Stimulated activated CD8-positive, alpha-beta memory T cell treated with anti-CD3 and anti-CD28 coated beads, Interleukin-15, amount 100 ng/mL, for 4 hours (primary cell): Measurements from ENCODE around the gene MLLT3.

Experiments
- DNase-seq, 2 donors: peaks; one replicate each; pipeline ENCODE4 v3.0.0-alpha.2; 2020; ENCODE audit warnings: low read depth in 2 of 2

The MLLT3 gene

GRCh38 chr9:20557890-20558565, 64.3 kb downstream of the MLLT3 start:
- no peak for DNase-seq

DNA sequence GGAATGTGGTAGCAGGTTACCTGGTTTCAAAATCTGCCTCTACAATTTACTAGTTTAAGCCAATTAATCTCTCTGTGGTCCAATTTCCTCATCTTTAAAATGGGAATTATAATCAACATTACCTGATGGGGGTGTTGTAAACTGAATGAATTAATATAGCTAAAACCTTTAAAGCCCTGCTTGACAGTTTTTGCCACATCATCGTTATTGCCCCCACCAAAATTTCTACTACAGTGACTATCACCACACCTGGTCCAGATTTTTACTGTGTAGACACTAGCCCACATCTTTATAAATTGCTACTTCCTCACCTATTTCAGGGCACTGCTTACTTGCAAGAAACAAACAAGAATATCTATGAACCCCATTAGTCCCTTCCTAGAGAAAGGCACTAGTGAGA, 65.0 kb downstream of the MLLT3 start:
- DNase-seq = no peak

- DNase-seq = no peak
These were observed 68.6 kb downstream of the MLLT3 start for GRCh38 chr9:20553558-20554149.

- no peak for DNase-seq
These were observed 69.3 kb downstream of the MLLT3 start for GRCh38 chr9:20552874-20553557.

GRCh38 chr9:20551835-20552234, 70.5 kb downstream of the MLLT3 start:
- no peak for DNase-seq

DNA sequence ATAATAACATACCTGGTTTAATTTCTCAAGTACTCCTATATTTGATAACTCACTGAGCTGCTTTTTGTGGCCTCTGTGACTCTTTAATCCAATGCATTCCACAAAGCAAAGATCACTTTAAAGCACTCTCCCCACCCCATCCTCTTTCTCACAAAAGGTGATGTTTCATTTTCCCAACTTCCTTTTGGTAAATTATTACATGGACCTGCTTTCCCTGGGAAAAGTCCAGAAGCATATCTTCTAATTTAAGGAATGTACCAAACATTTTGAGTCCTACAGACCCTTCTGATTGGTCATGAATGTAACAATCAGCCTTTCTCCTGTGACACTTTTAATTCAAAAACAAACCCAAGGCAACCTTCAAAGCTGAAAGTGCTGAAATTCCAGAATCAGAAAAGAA, 71.1 kb downstream of the MLLT3 start:
- no peak for DNase-seq

- DNase-seq = no peak
These were observed 72.0 kb downstream of the MLLT3 start for GRCh38 chr9:20550326-20550725.

- DNase-seq = no peak
These were observed 73.2 kb downstream of the MLLT3 start for GRCh38 chr9:20549053-20549452.

DNA sequence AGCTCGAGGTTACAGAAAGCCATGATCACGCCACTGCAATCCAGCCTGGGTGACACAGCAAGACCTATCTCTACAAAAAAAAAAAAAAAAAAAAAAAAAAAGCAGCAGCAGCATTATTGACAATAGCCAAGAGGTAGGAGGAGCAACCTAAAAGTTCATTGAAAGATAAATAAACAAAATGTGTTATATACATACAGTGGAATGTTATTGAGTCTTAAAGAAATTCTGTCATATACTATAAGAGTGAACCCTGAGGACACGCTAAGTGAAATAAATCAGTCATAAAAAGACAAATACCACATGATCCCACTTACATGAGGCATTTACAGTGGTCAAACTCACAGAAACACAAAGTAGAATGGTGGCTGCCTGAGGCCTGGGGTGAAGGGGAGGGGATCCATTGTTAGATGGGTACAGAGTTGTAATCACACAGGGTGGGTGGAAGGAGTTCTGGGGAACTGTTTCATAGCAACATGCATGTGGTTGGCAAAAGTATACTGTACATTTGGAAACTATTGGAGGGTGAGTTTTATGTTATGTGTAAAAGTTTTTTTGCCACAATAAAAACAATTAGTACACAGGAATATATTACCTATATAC, 77.2 kb downstream of the MLLT3 start:
- no peak for DNase-seq

DNA sequence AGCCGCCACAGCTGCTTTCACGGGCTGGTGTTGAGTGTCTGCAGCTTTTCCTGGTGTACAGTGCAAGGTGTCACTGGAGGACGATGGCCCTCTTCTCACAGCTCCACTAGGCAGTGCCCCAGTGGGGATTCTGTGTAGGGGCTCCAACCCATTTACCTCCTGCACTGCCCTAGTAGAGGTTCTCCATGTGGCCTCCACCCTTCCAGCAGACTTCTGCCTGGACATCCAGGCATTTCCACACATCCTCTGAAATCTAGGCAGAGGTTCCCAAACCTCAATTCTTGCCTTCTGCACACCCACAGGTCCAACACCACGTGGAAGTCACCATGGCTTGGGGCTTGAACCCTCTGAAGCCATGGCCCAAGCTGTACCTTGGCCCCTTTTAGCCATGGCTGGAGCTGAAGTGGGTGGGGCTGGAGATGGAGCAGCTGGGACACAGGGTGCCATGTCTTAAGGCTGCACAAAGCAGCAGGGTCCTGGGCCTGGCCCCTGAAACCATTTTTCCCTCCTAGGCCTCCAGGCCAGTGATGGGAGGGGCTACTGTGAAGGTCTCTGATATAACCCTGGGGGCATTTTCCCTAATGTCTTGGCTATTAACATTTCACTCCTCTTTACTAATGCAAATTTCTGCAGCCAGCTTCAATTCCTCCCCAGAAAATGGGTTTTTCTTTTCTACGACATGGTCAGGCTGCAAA, 82.0 kb downstream of the MLLT3 start:
- no peak for DNase-seq

DNA sequence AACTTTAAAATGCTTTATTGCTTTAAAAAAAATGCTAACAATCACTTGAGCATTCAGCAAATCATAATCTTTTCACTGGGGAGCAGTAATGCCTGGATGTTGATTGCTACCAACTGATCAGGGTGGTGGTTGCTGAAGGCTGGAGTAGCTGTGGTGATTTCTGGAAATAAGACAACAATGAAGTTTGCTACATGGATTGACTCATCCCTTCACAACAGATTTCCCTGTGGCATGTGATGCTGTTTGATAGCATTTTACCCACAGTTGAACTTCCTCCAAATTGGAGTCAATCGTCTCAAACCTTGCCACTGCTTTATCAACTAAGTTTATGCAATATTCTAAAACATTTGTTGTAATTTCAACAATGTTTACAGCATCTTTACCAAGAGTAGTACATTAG, 83.3 kb downstream of the MLLT3 start:
- no peak for DNase-seq

DNA sequence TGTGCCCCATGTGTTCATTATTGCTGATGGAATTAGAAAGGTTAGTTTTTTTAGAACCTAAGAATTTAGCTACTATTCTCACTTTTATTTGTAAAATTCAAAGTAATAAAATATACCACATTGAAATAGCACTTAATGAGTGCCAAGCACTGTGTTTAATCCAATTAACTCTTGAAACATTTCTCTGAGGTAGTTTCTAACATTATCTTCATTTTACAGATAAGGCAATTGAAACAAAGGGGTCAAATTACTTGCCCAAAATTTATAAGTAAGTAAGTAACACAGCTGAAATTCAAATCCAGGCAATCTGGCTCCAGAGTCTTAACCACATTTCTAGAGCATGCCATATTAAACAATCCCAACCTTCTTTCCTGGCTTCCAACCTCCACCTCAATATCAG, 84.2 kb downstream of the MLLT3 start:
- DNase-seq = no peak

DNA sequence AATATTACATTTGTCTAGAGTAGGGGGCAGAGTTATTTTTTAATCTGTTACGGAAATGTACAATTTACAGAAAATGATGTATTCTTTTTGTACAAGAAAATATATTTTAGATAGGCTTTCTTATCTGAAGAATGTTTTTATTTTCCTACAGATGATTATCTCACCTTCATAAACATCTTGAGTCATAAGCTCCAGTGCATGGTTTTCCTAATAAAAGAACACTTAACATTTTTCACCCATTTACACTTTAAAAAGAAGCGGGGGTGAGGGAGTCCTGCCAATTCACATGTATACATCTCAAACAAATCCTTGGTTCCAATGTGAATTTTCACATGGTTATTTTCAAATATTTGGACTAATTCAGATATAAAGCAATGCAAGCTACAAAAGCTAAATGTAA, 85.0 kb downstream of the MLLT3 start:
- DNase-seq = no peak

DNA sequence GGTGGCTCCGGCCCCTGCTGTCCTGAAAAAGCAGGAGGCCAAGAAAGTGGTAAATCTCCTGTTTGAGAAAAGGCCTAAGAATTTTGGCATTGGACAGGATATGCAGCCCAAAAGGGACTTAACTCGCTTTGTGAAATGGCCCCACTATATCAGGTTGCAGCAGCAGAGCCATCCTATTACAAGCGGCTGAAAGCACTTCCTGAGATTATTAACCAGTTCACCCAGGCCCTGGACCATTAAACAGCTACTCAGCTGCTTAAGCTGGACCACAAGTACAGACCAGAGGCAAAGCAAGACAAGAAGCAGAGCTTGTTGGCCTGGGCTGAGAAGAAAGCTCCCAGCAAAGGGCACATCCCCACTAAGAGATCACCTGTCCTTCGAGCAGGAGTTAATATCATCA, 89.7 kb downstream of the MLLT3 start:
- no peak for DNase-seq

GRCh38 chr9:20529837-20530236, 92.5 kb downstream of the MLLT3 start:
- no peak for DNase-seq

DNA sequence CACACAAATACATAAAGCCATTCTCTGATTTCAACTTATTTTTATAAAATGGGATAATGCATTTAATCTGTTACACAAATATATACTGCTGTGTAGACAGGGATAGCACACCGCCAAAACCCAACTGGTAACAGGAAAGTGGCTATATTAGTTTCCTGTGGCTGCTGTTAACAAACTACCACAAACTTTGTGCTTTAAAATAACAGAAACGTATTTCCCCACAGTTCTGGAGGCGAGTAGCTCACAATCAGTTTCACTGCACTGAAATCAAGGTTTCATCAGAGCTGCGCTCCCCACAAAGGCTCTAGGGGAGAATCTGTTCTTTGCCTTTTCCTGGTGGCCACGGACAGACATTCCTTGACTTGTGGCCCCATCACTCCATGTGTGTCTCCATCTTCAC, 94.0 kb downstream of the MLLT3 start:
- DNase-seq = no peak

DNA sequence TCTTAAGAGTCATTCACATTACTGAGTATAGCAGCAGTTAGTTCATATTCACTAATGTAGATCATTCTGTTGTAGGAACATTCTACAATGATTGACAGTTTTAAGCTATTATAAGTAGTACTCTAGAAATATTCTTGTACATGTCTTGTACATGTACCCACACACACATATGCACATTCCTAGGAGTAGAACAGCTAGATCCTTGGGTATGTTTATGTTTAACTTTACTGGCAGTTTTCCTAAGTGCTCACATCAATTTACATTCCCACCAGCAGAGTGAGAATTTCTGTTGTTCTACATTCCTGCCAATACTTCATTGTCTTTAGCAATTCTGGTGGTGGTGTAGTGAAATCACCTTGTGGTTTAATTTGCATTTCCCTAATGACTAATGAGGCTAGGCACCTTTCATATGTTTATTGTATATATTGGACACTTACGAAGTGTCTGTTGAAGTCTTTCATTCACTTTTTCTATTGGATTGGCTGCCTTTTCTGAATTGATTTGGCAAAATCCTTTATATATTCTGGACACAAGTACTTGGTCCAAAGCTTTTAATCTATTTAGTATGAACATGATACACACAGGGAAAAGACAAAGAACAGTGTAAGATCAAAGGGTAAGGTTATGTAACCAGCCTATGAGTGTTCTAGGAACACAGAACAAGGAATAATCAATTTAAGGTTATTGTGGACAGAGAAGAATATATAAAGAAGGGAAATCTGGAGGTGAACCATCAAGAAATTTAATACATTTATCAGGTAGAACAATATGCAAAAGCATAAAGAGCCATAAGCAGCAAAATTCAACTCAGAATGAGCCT, 95.6 kb downstream of the MLLT3 start:
- no peak for DNase-seq

GRCh38 chr9:20524776-20525175, 97.5 kb downstream of the MLLT3 start:
- DNase-seq = no peak

DNA sequence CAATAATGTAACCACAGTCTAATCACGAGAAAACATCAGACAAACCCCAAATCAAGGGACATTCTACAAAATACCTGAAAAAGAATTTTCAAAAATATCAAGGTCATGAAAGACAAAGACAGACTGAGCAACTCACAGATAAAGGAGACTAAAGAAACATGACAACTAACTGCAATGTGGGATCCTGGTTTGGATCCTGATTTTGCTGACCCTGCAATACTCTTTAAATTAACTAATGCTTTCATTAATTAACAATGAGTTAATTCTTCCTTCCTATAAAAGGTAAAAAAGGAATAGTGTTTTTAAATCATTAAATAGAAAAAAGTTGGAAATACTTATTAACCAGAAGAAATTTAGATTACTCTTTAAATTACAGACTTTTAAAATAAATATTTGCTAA, 103.6 kb downstream of the MLLT3 start:
- no peak for DNase-seq

DNA sequence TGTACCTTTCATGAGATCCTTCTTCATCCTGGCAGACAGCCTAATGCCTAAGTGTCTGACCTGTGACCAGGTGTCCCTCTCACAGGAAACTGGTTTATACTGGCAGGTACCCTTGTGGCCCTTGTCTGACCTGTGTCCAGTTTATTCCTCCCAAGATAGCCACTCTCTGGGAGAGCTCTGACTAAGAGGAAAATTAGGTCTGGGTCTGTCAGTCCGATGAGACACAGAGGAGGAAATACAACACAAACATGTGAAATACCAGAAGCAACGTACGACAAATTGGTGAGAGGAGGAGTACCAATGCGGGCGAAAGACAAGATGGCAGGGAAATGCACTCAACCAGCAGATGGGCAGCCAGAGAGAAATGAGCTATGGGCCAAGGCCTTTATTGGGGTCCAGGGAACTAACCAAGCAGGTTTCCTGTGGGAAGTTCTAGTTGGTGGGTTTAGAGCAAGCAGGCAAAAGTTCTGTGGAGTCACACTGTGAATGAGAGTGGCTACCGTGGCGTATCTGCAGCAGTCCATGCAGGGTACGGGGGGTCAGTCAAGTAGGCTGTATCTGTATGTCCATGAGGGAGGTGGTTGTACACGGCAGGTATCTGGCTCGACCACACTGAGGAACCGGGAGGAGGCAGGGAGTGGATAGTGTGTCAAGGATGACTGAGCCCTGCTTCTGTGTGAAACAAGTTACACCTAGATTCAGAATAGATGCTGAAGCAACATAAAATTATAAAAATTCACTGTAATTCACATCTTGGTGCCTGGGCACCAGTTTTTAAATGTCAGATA, 109.0 kb downstream of the MLLT3 start:
- DNase-seq = no peak

GRCh38 chr9:20512636-20513035, 109.7 kb downstream of the MLLT3 start:
- no peak for DNase-seq
